ENCODE results near the gene THEMIS.
A peak's percentile ranks its signal among the peaks of the same experiment; 100 is the strongest.
"Not testable (repeated sequence)": the region's sequence is repeated elsewhere in the genome, so short reads cannot be mapped to it uniquely, and the experiment has no call there.

Gene THEMIS

GRCh38 chr6:127690092-127690491 is 210.8 kb downstream of the THEMIS start:
- no peaks in the 10 kb centered on the region for H3K36me3 ChIP-seq (replicated peaks; ENCODE audit: low read depth, low read length)
- no peaks in the 10 kb centered on the region for H3K9me3 ChIP-seq (ENCODE audit: insufficient read depth, low read length)
- no peak overlapping the region for H3K4me3 ChIP-seq (ENCODE audit: low read length)
- no peak overlapping the region for H3K9ac ChIP-seq (ENCODE audit: low read length)
- TF ChIP-seq EZH2phosphoT487 (IDR thresholded peaks at IDR 0.05; ENCODE audit: low read depth) (no peak), CTCF (IDR thresholded peaks at IDR 0.05; ENCODE audit: low read depth, low read length) (peak; percentile 54)
- no peaks in the 10 kb centered on the region for H3K4me1 ChIP-seq (ENCODE audit: low read length)
- no peaks in the 10 kb centered on the region for H4K20me1 ChIP-seq (ENCODE audit: insufficient read depth, low read length)
- H2AFZ ChIP-seq (ENCODE audit: low read depth, low read length) = no peak overlapping the region
- no peaks in the 10 kb centered on the region for H3K27me3 ChIP-seq (ENCODE audit: low read depth, low read length)
- H3K27ac ChIP-seq (ENCODE audit: low read length) = no peak overlapping the region
- no peak overlapping the region for H3K4me2 ChIP-seq (ENCODE audit: low read length)
- H3K79me2 ChIP-seq (ENCODE audit: low read length) = no peaks in the 10 kb centered on the region

- not testable (repeated sequence) for H3K4me2 ChIP-seq (ENCODE audit: low read length); H2AFZ ChIP-seq (ENCODE audit: low read depth, low read length)
Measured at GRCh38 chr6:127687490-127687889, 213.4 kb downstream of the THEMIS start.

GRCh38 chr6:127686084-127686483 is 214.8 kb downstream of the THEMIS start:
- no peaks in the 10 kb centered on the region for H4K20me1 ChIP-seq (ENCODE audit: insufficient read depth, low read length)

More at GRCh38 chr6:127687490-127687889, 213.4 kb downstream of the THEMIS start:
- not testable (repeated sequence) for H3K36me3 ChIP-seq (replicated peaks; ENCODE audit: low read depth, low read length); H3K9ac ChIP-seq (ENCODE audit: low read length); H3K4me1 ChIP-seq (ENCODE audit: low read length); H3K4me3 ChIP-seq (ENCODE audit: low read length); H4K20me1 ChIP-seq (ENCODE audit: insufficient read depth, low read length); H3K79me2 ChIP-seq (ENCODE audit: low read length); H3K27me3 ChIP-seq (ENCODE audit: low read depth, low read length); H3K9me3 ChIP-seq (ENCODE audit: insufficient read depth, low read length); H3K27ac ChIP-seq (ENCODE audit: low read length)

GRCh38 chr6:127684501-127684900 is 216.4 kb downstream of the THEMIS start:
- Histone ChIP-seq H3K36me3 (replicated peaks; ENCODE audit: low read depth, low read length) (no peaks in the 10 kb centered on the region), H3K27ac (ENCODE audit: low read length) (no peak overlapping the region), H4K20me1 (ENCODE audit: insufficient read depth, low read length) (no peaks in the 10 kb centered on the region), H3K27me3 (ENCODE audit: low read depth, low read length) (no peaks in the 10 kb centered on the region), H3K79me2 (ENCODE audit: low read length) (no peaks in the 10 kb centered on the region), H3K4me2 (ENCODE audit: low read length) (no peak overlapping the region), H3K9me3 (ENCODE audit: insufficient read depth, low read length) (no peaks in the 10 kb centered on the region), H2AFZ (ENCODE audit: low read depth, low read length) (no peak overlapping the region), H3K4me3 (ENCODE audit: low read length) (no peak overlapping the region), H3K4me1 (ENCODE audit: low read length) (no peaks in the 10 kb centered on the region), H3K9ac (ENCODE audit: low read length) (no peak overlapping the region)
- TF ChIP-seq EZH2phosphoT487 (IDR thresholded peaks at IDR 0.05; ENCODE audit: low read depth) (no peak), CTCF (IDR thresholded peaks at IDR 0.05; ENCODE audit: low read depth, low read length) (no peak)

More at GRCh38 chr6:127686084-127686483, 214.8 kb downstream of the THEMIS start:
- Histone ChIP-seq H3K4me3 (ENCODE audit: low read length) (no peak overlapping the region), H3K36me3 (replicated peaks; ENCODE audit: low read depth, low read length) (no peaks in the 10 kb centered on the region), H3K27me3 (ENCODE audit: low read depth, low read length) (no peaks in the 10 kb centered on the region), H3K4me2 (ENCODE audit: low read length) (no peak overlapping the region), H2AFZ (ENCODE audit: low read depth, low read length) (no peak overlapping the region), H3K9ac (ENCODE audit: low read length) (no peak overlapping the region), H3K9me3 (ENCODE audit: insufficient read depth, low read length) (no peaks in the 10 kb centered on the region), H3K27ac (ENCODE audit: low read length) (no peak overlapping the region), H3K79me2 (ENCODE audit: low read length) (no peaks in the 10 kb centered on the region), H3K4me1 (ENCODE audit: low read length) (no peaks in the 10 kb centered on the region)
- TF ChIP-seq CTCF (IDR thresholded peaks at IDR 0.05; ENCODE audit: low read depth, low read length) (no peak), EZH2phosphoT487 (IDR thresholded peaks at IDR 0.05; ENCODE audit: low read depth) (no peak)
